Right renal pelvis (tissue), 4 donors: ENCODE measurements around the gene LRRC4. TPM values are rescaled to one million over a fixed set of nuclear protein-coding genes. Genes with fewer than 3 reads are reported as not detected.

ENCODE experiments used
- DNase-seq, 4 donors: peaks; one replicate each; pipeline ENCODE4 v3.0.0-alpha.2; 2013; ENCODE audit warnings: low read depth in 4 of 4, low spot score in 3 of 4, missing footprints in 1 of 4
- polyA plus RNA-seq, 4 donors: library from polyadenylated mRNA; unstranded; fragments of 120-200 nt; gene quantifications; one replicate each; pipeline ENCODE4 v1.2.1, GENCODE V29; 2013; ENCODE audit not compliant: insufficient read length in 4 of 4

LRRC4 gene
- polyA plus RNA-seq, 4 donors, result 7.0 to 10.0 (median 8.8) TPM

GRCh38 chr7:128060018-128060417 is 28.8 kb upstream of the LRRC4 start:
- no peak for DNase-seq

- DNase-seq, result no peak
Observed at GRCh38 chr7:128059143-128059988, 28.1 kb upstream of the LRRC4 start.

GRCh38 chr7:128057909-128058308 is 26.7 kb upstream of the LRRC4 start:
- no peak for DNase-seq

GRCh38 chr7:128056901-128057300 is 25.7 kb upstream of the LRRC4 start:
- DNase-seq, result no peak

- no peak for DNase-seq
Observed at GRCh38 chr7:128055637-128056036, 24.4 kb upstream of the LRRC4 start.

GRCh38 chr7:128054511-128054910 is 23.3 kb upstream of the LRRC4 start:
- DNase-seq, result no peak

GRCh38 chr7:128053991-128054390 is 22.8 kb upstream of the LRRC4 start:
- no peak for DNase-seq

- DNase-seq, result no peak
Observed at GRCh38 chr7:128053023-128053422, 21.8 kb upstream of the LRRC4 start.

- DNase-seq, result no peak
Observed at GRCh38 chr7:128052404-128052803, 21.2 kb upstream of the LRRC4 start.

- no peak for DNase-seq
Observed at GRCh38 chr7:128045766-128046165, 14.5 kb upstream of the LRRC4 start.

GRCh38 chr7:128045158-128045557 is 13.9 kb upstream of the LRRC4 start:
- DNase-seq, result no peak

- DNase-seq, result no peak
Observed at GRCh38 chr7:128044064-128044463, 12.8 kb upstream of the LRRC4 start.

GRCh38 chr7:128042012-128042411 is 10.8 kb upstream of the LRRC4 start:
- no peak for DNase-seq

GRCh38 chr7:128041203-128041602 is 10.0 kb upstream of the LRRC4 start:
- DNase-seq, result no peak

- no peak for DNase-seq
Observed at GRCh38 chr7:128040205-128040604, 9.0 kb upstream of the LRRC4 start.

GRCh38 chr7:128039544-128039953 is 8.3 kb upstream of the LRRC4 start:
- no peak for DNase-seq

GRCh38 chr7:128037880-128038619 is 6.8 kb upstream of the LRRC4 start:
- no peak for DNase-seq

GRCh38 chr7:128037081-128037480 is 5.8 kb upstream of the LRRC4 start:
- no peak for DNase-seq

- no peak for DNase-seq
Observed at GRCh38 chr7:128036226-128036940, 5.1 kb upstream of the LRRC4 start.

- no peak for DNase-seq
Observed at GRCh38 chr7:128035712-128036111, 4.5 kb upstream of the LRRC4 start.

GRCh38 chr7:128034825-128035224 is 3.6 kb upstream of the LRRC4 start:
- no peak for DNase-seq
